GM18909 (cell line): ENCODE measurements around the gene SNX32.
"Not testable (repeated sequence)": the region's sequence is repeated elsewhere in the genome, so short reads cannot be mapped to it uniquely, and the experiment has no call there.

Experiments
- ATAC-seq: cut with Tn5 transposase; IDR thresholded peaks from one replicate; pipeline ENCODE4 v1.9.1; 2021; ENCODE audit warnings: mild to moderate bottlenecking; ENCODE audit not compliant: unreplicated experiment, poor library complexity

The SNX32 gene

DNA sequence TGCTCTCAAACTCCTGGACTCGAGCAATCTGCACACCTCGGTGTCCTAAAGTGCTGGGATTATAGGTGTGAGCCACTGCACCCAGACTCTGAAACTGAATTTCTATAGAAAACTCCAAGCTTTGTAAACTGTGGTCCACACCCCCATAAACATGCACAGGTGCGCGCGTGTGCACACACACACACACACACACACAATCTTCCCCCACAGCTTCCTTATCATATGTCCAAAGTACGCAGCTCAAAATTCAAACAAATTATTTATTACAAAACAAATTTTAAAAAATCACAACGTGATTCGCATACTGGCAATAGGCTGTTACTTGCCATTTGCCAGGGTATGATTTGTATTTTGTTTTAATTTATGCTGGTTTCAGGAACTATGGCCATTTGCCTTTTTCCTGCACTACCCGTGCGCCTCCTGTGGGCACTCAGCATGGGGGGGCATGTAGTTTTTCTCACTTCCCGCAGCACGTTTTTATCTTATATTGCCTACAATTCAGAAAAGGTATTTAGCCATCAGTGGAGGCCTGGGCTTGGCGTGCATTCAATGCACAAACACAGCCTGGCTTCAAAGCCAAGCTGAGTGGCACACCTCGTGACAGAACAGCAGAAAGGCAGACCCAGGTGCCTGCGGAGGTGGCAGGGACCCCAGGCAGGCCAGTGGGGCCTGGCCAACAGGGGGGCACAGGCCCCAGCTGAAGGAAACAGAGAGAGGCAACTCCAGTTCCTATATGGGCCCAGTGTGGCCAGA, 10.8 kb upstream of the SNX32 start:
- no peak for ATAC-seq

DNA sequence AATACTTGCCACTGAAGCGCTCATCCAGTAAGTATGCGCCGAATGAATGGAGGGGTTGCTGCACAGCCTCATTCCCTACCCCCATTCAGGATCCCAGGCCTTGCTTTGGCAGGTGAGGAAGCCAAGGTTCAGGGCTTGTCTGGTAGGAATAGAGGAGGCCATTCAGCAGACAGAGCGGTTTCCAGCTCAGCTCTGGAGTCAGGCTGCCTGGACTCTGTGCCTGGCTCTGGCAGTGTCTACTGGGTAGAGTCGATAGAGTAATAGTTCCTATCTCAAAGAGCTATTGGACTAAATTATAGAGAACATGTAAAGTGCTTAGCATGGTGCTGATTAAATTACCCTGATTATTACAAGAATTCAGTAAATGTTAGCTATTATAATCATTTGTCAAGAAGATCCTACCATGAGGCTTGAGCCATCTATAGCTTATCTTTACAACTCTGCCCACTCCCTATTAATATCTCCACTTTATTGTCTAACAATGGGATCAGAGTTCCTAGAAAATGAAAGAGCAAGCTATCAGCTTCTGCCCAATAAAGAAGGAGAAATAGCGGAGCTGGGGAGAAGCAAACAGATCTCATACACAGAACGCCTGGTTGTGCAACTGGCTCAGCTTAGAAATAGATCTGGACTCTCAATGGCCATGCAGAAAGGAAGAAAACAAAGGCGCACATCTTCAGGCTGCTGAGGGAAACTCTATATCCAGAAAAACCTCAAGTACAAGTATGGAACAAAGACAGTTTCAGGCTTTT, 6.6 kb upstream of the SNX32 start:
- ATAC-seq, result no peak

DNA sequence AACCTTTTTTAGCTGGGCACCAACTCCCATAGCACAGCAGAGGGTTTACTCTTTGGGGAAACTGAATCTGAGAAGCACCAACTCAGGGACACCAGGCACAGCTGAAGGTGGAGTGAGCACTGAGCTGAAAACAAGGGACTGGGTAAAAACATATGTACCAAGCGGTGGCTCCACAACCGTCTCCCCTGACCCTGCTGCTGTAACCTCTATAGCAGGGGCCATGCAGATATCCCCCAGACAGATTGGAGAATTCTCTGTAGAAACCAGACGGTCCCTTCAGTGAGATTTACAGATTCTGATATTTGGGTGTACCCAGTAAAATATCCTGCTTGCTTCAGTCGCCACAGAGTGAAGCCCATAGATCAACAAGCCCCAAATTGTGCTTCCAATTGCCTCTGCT, 4.3 kb upstream of the SNX32 start:
- ATAC-seq, result no peak

DNA sequence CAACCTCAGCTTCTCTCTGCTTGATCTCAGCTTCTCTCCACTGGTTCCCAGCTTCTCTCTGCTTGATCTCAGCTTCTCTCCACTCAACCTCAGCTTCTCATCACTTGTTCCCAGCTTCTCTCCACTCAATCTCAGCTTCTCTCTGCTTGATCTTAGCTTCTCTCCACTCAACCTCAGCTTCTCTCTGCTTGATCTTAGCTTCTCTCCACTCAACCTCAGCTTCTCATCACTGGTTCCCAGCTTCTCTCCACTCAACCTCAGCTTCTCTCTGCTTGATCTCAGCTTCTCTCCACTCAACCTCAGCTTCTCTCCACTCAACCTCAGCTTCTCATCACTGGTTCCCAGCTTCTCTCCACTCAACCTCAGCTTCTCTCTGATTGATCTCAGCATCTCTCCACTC, 1.5 kb upstream of the SNX32 start:
- ATAC-seq, result not testable (repeated sequence)

DNA sequence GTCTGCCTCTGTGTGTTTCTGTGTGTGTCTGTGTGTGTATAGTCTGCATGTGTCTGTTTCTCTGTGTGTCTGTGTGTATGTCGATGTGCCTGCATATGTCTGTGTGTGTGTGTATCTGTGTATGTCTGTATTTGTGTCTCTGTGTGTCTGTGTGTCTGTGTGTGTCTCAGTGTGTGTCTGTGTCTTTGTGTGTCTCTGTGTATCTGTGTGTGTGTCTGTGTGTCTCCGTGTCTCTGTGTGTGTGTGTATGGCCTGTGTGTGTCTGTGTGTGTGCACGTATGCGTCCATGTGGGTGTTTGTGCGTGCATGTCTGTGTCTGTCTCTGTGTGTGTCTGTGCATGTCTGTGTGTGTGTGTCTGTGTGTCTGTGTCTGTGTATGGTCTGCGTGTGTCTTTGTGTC, 439 bp downstream of the SNX32 start:
- no peak for ATAC-seq

DNA sequence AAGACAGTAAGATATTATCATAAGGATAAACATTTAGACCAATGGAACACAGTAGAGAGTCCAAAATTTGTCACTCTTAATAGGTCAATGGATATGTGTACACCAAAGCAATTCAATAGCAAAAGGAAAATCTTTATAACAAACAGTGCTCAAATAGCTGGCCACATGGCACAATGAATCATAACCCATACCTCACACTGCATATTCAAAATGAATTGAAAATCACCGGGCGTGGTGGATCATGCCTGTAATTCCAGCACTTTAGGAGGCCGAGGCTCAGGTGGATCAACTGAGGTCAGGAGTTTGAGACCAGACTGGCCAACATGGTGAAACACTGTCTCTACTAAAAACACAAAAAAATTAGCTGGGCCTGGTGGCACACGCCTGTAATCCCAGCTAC, 8.4 kb downstream of the SNX32 start:
- ATAC-seq, result no peak

DNA sequence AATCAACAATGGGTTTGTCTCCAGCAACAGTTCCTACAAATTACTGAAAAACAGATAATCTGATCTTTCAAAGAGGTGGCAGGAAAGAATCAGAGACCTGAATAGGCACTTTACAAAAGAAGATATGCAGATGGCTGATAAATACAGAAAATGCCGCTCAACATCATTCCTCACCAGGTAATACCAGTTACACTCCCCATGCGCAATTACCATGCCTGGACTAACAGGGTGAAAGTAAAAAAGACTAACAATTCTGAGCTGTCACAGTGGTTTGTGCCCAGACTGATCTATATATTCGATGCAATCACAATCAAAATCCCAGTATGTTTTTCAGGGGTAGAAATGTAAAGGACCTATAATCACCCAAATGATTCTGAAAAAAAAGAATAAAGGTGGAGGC, 10.0 kb downstream of the SNX32 start:
- ATAC-seq, result no peak

DNA sequence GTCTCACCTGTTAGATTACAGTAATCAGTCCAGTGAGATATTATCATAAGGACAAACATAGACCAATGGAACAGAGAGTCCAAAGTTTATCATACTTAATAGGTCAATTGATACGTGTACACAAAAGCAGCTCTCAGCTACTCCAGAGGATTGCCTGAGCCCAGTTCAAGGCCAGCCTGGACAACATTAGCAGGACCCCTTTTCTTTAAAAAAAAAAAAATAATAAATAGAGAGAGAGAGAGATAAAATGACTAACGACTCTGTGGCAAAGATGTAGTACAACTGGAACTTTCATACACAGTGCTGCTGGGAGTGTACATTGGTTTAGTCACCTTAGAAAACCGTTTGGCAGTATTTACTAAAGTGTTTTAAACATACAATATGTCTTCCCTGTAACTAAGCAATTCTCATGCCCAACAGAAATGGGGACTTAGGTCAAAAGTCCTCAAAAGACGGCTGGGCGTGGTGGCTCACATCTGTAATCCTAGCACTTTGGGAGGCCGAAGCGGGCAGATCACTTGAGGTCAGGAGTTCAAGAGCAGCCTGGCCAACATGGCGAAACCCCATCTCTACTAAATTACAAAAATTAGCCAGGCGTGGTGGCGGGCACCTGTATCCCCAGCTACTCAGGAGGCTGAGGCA, 10.6 kb downstream of the SNX32 start:
- ATAC-seq, result no peak

DNA sequence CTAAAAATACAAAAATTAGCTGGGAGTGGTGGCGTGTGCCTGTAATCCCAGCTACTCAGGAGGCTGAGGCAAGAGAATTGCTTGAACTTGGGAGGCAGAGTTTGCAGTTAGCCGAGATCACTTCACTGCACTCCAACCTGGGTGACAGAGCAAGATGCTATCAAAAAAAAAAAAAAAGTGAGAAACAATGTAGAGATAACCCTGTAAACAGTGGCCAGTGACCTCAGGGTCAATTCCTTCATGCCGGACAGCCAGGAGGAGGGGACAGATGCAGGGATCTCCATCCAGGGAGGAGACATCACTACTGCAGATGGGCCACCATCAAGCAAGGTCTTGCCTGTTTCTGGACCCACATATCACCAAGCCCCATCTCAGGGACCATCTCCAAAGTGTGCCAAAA, 14.0 kb downstream of the SNX32 start:
- ATAC-seq, result no peak

DNA sequence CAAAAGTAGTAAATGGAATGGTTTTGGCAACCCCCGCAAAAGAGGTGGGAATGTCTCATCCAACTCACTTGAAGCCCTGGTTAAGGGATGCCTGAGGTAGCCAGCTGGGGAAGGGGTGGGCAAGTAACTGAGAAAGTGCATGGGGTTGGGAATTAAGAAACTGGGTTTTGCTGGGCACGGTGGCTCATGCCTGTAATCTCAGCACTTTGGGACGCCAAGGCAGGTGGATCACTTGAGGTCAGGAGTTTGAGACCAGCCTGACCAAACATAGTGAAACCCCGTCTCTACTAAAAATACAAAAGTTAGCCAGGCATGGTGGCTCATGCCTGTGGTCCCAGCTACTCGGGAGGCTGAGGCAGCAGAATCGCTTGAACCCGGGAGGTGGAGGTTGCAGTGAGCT, 14.9 kb downstream of the SNX32 start:
- not testable (repeated sequence) for ATAC-seq

DNA sequence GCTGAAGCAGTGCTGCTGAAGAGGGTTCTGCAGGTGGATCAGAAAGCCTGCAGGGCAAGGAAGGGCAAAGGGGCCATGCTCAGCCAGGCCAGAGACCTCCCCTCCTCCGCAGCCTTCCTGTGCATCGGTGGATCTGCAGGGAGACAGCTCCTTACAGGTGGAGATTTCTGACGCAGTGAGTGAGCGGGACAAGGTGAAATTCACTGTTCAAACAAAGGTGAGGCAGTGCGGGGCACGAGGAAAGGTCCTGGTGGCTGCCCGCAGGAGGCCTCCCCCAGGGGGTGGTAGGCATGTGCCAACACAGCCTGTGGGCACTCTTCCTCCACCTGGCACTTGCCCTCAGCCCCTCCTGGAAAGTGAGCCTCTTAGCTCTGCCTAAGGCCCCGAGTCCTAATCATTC, 15.6 kb downstream of the SNX32 start:
- ATAC-seq, result no peak

DNA sequence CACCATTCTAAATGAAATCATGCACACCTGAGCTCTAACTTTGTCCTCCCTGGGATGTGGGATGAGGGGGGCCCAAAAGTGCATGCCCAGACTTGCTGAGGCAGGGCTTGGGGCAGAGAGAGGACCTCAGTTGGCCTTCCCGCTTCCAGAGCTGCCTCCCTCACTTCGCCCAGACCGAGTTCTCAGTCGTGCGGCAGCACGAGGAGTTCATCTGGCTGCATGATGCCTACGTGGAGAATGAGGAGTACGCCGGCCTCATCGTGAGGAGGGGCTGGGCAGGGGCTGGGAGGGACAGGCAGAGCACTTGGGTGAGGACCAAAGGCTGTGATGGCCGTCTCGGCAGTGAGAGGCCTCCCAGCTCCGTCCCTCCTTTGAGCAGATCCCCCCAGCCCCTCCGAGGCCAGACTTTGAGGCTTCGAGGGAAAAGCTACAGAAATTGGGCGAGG, 16.0 kb downstream of the SNX32 start:
- no peak for ATAC-seq

DNA sequence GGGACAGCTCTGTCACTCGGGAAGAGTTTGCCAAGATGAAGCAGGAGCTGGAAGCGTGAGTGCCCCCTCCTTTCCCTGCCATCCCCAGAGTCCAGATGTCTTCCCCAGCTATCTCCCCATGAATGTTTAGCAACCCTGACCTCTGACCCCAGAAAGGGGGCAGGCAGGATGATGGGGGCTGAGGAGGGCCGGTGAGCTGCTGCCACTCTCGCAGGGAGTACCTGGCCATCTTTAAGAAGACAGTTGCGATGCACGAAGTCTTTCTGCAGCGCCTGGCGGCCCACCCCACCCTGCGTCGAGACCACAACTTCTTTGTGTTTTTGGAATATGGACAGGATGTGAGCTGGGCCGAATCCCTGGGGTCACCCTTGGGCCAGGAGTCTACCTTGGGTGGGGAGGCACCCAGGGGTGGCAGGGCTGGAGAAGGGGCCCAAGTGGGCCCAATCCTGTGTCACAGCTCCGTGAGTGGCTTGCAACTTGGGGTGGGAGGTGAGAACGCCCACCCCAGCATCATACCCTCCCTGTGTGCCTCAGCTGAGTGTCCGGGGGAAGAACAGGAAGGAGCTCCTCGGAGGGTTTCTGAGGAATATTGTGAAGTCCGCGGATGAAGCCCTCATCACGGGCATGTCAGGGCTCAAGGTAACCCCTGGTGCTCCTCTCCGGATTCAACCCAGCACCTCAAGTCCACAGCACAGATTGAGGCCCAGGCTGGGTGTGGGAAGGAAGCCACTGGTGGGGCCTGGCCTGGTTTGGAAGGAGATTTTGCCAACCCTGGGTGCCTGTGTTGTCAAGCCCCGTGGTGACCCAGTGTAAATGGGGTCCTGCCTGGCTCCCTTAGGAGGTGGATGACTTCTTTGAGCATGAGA, 16.7 kb downstream of the SNX32 start:
- no peak for ATAC-seq

DNA sequence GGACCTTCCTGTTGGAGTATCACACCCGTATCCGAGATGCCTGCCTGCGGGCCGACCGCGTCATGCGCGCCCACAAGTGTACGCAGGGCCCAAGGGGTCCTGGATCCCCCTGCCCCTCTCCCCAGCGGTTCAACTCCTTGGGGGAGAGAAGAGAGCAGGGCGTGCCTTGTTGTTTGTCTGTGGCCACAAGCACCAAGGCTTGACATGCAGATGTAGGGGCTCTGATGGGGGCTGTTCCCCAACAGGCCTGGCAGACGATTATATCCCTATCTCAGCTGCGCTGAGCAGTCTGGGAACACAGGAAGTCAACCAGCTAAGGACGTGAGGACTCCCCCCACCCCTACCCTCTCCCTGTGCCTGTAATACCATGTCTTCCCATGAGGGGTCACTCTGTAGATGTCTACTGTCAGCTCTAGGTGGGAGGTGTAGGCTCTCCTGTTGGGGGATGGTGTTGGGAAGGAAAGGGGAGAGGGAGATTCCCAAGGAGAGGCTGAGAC, 17.4 kb downstream of the SNX32 start:
- no peak for ATAC-seq

DNA sequence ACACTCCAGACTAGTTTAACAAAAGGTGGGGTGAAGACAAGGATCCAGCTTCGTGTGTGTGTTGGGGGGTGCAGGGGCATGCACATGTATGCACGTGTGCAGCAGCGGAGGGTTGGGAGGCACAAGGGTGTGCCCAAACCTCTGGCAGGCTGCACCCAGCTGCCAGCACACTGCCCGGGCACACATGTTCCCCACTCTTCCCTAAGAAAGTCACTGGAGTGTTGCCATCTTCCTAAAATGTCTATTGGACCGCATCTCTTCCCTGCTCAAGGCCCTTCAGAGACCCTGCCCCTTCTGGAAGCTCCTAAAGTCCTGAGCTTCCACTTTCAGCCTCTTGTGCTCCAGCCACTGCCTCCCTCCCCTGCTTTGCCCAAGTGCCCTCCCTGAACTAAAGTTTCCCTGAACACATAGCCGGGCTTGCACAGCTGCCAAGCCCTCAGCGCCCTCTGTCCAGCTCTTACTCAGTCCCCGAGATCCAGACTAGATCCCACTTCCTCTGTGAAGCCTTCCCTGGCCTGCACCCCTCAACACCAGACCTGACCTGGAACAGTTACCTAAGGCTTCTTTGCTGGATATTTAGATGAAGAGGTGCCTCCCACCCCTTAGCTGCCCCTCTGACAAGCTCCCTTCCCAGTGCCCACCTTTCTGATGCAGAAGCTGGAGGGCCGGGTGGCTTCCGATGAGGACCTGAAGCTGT, 18.2 kb downstream of the SNX32 start:
- no peak for ATAC-seq

DNA sequence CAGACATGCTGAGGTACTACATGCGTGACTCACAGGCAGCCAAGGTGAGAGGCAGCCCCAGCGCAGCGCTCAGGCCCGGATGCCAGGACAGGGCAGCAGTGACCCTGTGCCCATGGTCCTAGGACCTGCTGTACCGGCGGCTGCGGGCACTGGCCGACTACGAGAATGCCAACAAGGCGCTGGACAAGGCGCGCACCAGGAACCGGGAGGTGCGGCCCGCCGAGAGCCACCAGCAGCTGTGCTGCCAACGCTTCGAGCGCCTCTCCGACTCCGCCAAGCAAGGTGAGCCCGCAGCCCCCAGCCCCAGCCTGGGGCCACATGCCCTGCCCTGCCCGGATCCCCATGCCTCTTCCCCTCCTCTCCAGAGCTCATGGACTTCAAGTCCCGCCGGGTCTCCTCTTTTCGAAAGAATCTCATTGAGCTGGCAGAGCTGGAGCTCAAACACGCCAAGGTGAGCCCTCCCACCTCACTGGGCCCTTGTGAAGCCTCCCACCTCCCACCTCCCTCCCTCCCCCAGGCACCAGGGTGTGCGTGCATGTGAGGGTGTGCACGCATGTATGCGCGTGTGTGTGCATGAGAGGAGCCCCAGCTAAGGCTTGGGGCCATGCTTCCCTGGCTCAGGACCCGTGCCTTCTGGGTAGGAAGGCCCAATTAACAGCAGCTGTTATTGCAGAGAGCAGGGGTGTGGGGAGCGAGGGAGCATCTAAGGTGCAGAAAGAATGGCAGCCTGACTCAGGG, 18.9 kb downstream of the SNX32 start:
- ATAC-seq, result no peak

DNA sequence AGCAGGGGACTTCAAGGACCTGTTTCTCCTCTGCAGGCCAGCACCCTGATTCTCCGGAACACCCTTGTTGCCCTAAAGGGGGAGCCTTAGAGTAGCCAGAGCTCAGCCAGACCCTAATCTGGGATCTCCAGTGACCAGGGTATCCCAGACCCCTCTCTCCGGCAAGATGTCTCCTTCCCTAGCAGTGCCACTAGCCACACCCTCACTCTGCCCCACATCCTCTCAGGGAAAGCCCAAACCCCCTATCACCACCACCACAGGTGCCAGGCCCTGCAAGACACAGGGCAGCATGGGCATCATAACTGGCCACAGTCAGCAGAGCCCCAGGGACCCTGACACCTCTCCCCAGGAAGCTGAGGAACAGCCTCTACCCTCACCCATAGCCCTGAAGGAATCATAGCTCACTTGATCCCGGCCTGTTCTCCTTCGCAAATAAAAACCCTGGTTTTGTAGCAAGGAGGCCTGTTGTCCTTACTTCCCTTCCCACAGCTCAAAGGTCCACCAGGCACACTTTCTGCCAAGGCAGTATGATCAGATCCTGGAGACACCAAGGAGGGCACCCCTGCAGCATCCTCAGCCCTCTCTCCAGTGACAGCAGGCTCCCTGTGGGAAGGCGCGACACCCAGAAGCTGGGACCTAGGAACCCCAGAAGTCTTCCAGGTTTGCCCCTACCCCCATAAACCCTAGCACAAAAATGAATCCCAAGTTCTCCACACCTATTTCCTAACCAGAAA, 19.6 kb downstream of the SNX32 start:
- no peak for ATAC-seq

DNA sequence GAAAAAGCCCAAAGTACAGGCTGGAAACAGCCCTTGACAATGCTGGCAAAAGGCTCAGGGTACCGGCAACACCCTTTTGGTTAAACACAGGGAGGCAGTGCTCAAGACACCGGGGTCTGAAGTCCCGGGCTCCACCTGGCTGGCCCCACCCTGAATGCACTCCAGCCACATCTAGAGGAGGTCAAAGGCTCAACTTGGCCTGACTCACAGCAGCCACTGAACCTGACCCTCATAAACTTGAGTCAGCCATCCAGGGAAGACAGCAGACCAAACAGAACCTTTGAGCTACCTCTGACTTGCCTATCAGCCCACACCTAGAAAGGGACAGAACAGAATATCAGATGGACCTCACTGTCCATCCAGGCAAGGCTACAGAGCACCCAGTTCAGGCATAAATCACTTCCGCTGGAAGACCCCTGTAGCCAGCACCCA, 20.4 kb downstream of the SNX32 start:
- no peak for ATAC-seq
